ENCODE data around the gene SLC6A9.
A peak's percentile ranks its signal among the peaks of the same experiment; 100 is the strongest.

SLC6A9 gene

DNA sequence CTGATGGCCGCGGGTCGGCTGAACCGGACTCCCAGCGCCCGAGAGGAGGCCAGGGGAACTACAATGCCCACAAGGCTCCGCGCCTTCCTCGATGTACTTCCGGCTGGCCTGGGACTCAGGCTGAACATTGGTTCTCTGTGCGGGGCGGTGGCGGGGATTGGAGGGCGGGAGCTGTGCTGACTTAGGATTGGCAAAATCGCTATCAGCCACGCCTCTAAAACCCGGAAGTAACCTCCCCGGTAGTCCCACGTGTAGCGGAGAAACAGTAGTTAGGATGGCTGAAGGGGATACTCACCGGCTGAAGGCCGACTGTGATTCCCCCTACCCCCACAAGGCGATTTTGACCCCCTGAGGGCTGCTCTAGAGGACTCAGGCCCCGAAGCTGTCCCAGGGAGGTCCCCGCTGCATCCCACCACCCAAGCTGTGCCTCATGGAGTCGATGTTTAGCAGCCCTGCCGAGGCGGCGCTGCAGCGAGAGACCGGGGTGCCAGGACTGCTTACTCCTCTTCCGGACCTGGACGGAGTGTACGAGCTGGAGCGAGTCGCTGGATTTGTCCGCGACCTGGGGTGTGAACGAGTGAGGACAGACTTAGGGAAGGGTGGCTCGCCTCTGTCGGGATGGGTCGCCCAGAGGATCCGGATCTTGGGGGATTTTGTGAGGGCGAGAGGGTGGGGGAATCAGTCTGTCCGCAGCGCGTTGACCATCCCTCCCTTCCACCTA, 61.4 kb downstream of the SLC6A9 start, which contains the start of gene DPH2:
Gene DPH2, plus strand, starts transcription at position 265 of the 721 bp plus-strand sequence. Its CDS starts 166 bp downstream, at position 431.
- peak; percentile 94 for ATAC-seq
- peak; percentile 96 for DNase-seq

GRCh38 chr1:43969416-43969745, 61.9 kb downstream of the SLC6A9 start:
- no peak for ATAC-seq
- no peak for DNase-seq

GRCh38 chr1:43968348-43968948, 62.8 kb downstream of the SLC6A9 start:
- ATAC-seq, result no peak

DNA sequence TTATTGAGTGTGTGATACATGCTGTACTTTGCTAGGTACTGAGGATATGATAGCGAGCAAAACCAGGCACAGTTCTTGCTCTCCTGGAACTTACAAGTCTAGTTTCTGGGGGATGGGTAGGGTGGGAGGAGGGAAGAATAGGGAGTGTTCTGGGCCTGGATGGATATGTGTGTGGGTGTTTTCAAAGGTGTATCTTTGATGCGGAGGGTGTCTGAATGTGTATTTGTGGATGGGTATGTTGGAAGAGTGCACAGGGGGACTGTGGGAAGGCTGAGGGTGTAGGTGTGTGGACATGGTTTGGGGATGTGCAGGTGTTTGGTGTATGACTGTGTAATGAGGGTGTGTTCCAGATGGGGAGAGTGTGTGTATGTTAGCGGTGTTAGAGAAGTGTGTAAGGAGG, 65.9 kb downstream of the SLC6A9 start:
- DNase-seq (no peak), ATAC-seq (no peak)

More at GRCh38 chr1:43968348-43968948, 62.8 kb downstream of the SLC6A9 start:
- no peak for DNase-seq

GRCh38 chr1:43963890-43964289, 67.4 kb downstream of the SLC6A9 start:
- DNase-seq (no peak), ATAC-seq (no peak)

- ATAC-seq (no peak), DNase-seq (no peak)
Observed at GRCh38 chr1:43963006-43963405, 68.3 kb downstream of the SLC6A9 start.

- ATAC-seq (no peak), DNase-seq (no peak)
Observed at GRCh38 chr1:43962324-43962723, 68.9 kb downstream of the SLC6A9 start.

DNA sequence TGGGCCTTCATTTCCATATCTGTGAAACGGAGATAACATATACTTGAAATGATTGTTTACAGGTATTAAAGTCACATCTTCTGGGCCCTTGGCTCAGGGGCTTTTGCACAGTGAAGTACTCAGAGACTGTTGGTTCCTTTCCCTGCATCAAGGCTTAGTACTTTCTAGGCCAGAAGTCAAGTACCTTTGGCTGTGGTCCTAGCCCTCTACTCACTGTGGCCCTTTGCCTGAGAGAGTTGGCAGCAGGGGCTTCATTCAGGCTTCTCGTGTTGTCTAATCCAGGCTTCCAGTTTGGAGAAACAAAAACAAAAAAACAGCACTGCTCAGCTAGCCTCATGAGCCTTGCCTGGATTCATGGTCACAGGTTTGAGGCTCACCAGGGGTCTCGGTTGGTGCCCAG, 69.6 kb downstream of the SLC6A9 start:
- ATAC-seq (no peak), DNase-seq (no peak)

DNA sequence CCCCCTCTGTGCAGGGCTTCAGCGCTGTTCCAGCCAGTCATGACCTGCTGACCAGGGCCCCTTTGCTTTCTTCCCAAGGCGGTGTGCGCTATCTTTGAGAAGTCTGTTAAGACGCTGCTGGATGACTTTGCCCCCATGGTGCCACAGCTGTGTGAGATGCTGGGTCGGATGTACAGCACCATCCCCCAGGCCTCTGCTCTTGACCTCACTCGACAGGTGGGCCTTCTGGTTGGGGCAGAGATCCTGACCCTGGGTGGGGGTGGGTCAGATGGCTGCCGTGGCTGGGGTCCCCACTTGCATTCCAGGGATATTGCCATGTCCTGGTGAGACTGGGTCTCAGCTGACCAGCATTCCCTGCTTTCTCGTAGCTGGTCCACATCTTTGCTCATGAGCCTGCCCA, 70.5 kb downstream of the SLC6A9 start:
- ATAC-seq (no peak), DNase-seq (no peak)

GRCh38 chr1:43958351-43959255, 72.7 kb downstream of the SLC6A9 start:
- ATAC-seq (no peak), DNase-seq (no peak)

- no peak for DNase-seq
- no peak for ATAC-seq
Observed at GRCh38 chr1:43957407-43958040, 73.7 kb downstream of the SLC6A9 start.

- no peak for DNase-seq
- ATAC-seq, result no peak
Observed at GRCh38 chr1:43956234-43956633, 75.0 kb downstream of the SLC6A9 start.

DNA sequence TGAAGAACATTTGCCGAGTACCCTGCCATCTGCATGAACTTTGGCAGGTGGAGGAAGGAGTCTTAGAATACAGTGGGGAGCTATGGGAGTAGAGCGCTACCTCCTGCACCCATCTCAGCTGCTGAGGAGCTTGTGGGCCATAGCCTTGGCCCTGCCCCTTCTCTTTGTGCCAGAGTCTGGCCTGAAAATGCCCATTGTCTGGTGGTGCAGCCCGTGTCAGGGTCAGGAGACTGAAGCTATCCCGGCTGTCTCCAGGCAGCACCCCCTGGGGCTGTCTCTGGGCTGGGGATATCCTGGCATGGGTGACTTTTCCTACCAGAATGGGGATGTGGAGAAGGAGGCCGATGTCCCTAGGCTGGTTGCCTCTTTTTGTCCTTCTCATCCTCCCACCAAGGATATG, 77.2 kb downstream of the SLC6A9 start:
- no peak for DNase-seq
- no peak for ATAC-seq

DNA sequence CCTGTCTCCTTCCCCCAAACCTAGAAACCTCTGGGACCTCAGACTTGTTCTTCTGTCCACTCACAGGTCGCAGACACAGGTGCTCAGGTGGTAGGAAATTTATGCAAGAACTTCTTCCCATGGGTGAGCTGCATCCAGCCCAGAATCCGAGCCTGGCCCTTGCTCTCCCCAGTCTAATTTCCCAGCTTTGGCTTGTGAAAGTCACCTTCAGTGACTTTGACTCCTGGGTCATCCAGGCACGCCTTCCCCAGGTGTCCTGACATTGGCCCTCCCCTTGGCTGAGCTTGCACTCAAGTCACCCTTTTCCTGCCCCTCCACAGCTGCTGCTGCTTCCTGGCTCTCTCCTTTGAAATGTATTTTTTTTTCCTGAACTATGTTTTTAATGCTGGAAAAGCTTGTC, 77.9 kb downstream of the SLC6A9 start:
- ATAC-seq (no peak), DNase-seq (no peak)

DNA sequence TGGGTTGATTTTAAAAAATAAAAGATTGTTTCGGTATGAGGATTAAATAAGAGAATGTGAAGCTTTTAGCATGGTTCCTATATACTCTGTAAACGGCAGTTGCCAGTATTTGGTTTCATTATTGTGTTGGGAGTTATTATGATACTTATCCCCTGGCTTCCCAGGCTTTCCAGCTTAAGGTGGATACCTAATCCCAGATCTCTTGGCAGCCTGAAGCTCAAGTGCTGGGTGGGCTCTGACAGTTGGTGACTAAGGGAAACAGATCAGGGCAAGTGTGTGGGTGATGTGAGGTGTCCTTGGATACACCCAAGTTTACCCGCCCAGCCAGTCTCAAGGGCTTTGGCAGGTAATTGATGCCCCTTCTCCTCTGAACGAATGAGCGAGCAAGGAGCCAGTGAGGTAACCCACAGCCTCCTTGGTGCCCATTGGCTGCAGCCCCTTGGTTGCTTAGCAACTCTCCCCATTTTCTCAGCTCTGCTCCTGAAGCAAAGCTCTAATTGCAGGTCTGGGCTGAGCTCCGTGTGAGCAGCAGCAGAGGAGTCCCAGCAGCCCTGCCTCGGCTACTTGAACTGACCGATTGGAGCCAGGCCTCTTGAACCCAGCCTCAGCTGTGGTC, 78.4 kb downstream of the SLC6A9 start:
- ATAC-seq (no peak), DNase-seq (no peak)

DNA sequence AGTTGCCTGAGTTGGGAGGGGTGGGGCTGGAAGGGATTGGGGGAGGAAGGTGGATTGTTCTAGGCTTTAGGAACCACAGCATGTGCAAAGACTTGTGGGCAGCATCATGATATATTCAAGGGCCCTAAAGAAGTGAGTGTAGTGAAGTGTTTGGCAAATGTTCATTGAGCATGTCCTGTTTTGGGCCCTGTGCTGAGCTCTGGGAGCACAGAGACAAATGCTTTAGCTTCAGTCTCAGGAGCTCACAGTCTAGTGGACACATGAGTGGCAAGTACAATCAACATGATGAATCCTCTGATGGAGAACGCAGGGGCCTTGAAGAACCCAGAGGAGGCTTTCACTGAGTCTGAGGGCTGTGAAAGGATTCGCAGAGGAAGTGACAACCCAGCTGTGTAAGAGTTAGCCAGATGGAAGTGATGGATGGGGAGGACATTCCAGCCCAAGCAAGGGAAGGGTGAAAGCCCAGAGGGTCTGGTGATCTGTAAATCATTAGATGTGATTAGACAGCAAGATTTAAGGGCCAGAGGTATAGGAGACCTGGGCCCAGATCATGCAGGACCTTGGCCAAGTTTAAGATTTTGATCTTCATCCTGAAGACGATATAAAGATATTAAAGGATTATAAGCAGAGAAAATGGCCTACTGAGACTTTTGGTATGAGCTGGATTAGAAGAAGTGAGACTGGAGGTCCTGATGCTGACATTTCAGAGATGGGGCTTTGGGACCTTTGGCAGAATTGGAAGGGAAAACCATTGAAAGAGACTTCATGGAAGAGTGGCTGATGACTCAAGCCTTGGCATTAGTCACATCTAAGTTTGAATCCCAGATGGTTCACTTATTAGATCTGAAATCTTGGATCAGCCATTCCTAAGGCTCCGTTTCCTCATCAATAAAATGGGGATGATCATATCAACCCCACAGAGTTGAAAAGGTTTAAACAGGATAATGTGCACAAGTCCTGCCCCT, 80.0 kb downstream of the SLC6A9 start:
- ATAC-seq (no peak), DNase-seq (no peak)

- DNase-seq (no peak), ATAC-seq (no peak)
Observed at GRCh38 chr1:43949678-43950077, 81.6 kb downstream of the SLC6A9 start.

GRCh38 chr1:43947874-43948437, 83.3 kb downstream of the SLC6A9 start:
- DNase-seq, result no peak

GRCh38 chr1:43947061-43947873, 84.0 kb downstream of the SLC6A9 start:
- DNase-seq (no peak), ATAC-seq (no peak)

More at GRCh38 chr1:43947874-43948437, 83.3 kb downstream of the SLC6A9 start:
- ATAC-seq, result no peak
